22Rv1 (cell line): ENCODE results near the gene RAI1.

ENCODE experiments used
- CTCF ChIP-seq: fragments of 450-650 bp; IDR thresholded peaks from 2 replicates; pipeline ENCODE4 v1.5.1; 2017; ENCODE audit warnings: mild to moderate bottlenecking
- ZFX ChIP-seq: fragments of 450-650 bp; IDR thresholded peaks from 2 replicates; pipeline ENCODE4 v1.6.1; 2017; ENCODE audit warnings: antibody characterized with exemption, borderline replicate concordance

GRCh38 chr17:17711641-17712162, 30.4 kb downstream of the RAI1 start:
- TF ChIP-seq CTCF (no peak), ZFX (no peak)
